Suprapubic skin (tissue), 4 donors: ENCODE results near the gene RAPGEF4. TPM values are rescaled to one million over a fixed set of nuclear protein-coding genes. Genes with fewer than 3 reads are reported as not detected.

Experiments
- DNase-seq, 2 donors: peaks; one replicate each; pipeline ENCODE4 v3.0.0-alpha.2; 2019; ENCODE audit warnings: low spot score in 2 of 2
- H3K27ac ChIP-seq: fragments of 200-600 bp; sonication (generic); one replicate; pipeline ENCODE4 v1.5.1; 2019
- H3K27me3 ChIP-seq: fragments of 200-600 bp; sonication (generic); one replicate; pipeline ENCODE4 v1.5.1; 2019
- H3K36me3 ChIP-seq: fragments of 200-600 bp; sonication (generic); one replicate; pipeline ENCODE4 v1.5.1; 2019
- H3K4me1 ChIP-seq: fragments of 200-600 bp; sonication (generic); one replicate; pipeline ENCODE4 v1.5.1; 2019
- H3K4me3 ChIP-seq: fragments of 200-600 bp; sonication (generic); one replicate; pipeline ENCODE4 v1.5.1; 2019; ENCODE audit warnings: mild to moderate bottlenecking
- H3K9me3 ChIP-seq: fragments of 200-600 bp; sonication (generic); one replicate; pipeline ENCODE4 v1.5.1; 2019
- CTCF ChIP-seq, 2 donors: fragments of 200-600 bp in 1 of 2; fragments of 450-650 bp in 1 of 2; sonication (generic) in 1 of 2; IDR thresholded peaks; one replicate each; pipeline ENCODE4 v1.5.1; 2016 to 2019; ENCODE audit warnings: antibody characterized with exemption in 2 of 2, mild to moderate bottlenecking in 1 of 2, moderate library complexity in 1 of 2
- EP300 ChIP-seq: sonication (generic); formaldehyde crosslinking; IDR thresholded peaks from one replicate; pipeline ENCODE4 v1.6.1; 2017; ENCODE audit warnings: antibody characterized with exemption
- POLR2A ChIP-seq, 2 donors: fragments of 450-650 bp; IDR thresholded peaks; one replicate each; pipeline ENCODE4 v1.6.1; 2017; ENCODE audit warnings: antibody characterized with exemption in 2 of 2, mild to moderate bottlenecking in 2 of 2, moderate library complexity in 2 of 2
- POLR2AphosphoS5 ChIP-seq, 3 donors: sonication (generic); formaldehyde crosslinking; IDR thresholded peaks; one replicate each; pipeline ENCODE4 v1.6.1; 2017; ENCODE audit warnings: antibody characterized with exemption in 3 of 3
- WGBS: methylation state at CpG from one replicate; pipeline ENCODE4 v1.1.5; 2018; 5-methylcytosine and 5-hydroxymethylcytosine counted together
- total RNA-seq, 4 donors: library from RNA; depleted of rRNA; stranded (reverse); fragments of >200 nt; gene quantifications; one replicate each; pipeline ENCODE4 v1.1.0, GENCODE V29; 2016

RAPGEF4 gene
- total RNA-seq, 4 donors from 2014 or later = 19.9 to 49.5 (median 27.5) TPM

GRCh38 chr2:173026479-173026878 is 290.8 kb downstream of the RAPGEF4 start:
- DNase-seq = no peak
- H3K9me3 ChIP-seq = no peaks in the 10 kb centered on the region
- TF ChIP-seq POLR2AphosphoS5 (IDR thresholded peaks at IDR 0.05) (no peak), CTCF (IDR thresholded peaks at IDR 0.05) (no peak), EP300 (no peak), POLR2A (IDR thresholded peaks at IDR 0.05) (no peak)
- no peak overlapping the region for H3K27ac ChIP-seq
- H3K4me3 ChIP-seq = no peak overlapping the region
- WGBS = 83% methylated on average over 1 of the region's 1 CpG
- H3K27me3 ChIP-seq = no peaks in the 10 kb centered on the region
- H3K4me1 ChIP-seq = peaks cover 12% of the 10 kb centered on the region
- H3K36me3 ChIP-seq = no peaks in the 10 kb centered on the region

GRCh38 chr2:173027181-173028128 is 291.8 kb downstream of the RAPGEF4 start:
- WGBS = 20% methylated on average over 8 of the region's 8 CpGs
- peak; percentile 91 to 92 for DNase-seq
- H3K27ac ChIP-seq = peak overlapping the region; percentile 10

GRCh38 chr2:173028141-173028540 is 292.5 kb downstream of the RAPGEF4 start:
- TF ChIP-seq POLR2A (IDR thresholded peaks at IDR 0.05) (no peak), CTCF (IDR thresholded peaks at IDR 0.05) (no peak)

More at GRCh38 chr2:173027181-173028128, 291.8 kb downstream of the RAPGEF4 start:
- peaks cover 12% of the 10 kb centered on the region for H3K4me1 ChIP-seq
- TF ChIP-seq EP300 (no peak), CTCF (IDR thresholded peaks at IDR 0.05) (peak; percentile 85 to 98)
- no peak overlapping the region for H3K4me3 ChIP-seq
- no peaks in the 10 kb centered on the region for H3K36me3 ChIP-seq
- no peaks in the 10 kb centered on the region for H3K9me3 ChIP-seq
- no peaks in the 10 kb centered on the region for H3K27me3 ChIP-seq

DNA sequence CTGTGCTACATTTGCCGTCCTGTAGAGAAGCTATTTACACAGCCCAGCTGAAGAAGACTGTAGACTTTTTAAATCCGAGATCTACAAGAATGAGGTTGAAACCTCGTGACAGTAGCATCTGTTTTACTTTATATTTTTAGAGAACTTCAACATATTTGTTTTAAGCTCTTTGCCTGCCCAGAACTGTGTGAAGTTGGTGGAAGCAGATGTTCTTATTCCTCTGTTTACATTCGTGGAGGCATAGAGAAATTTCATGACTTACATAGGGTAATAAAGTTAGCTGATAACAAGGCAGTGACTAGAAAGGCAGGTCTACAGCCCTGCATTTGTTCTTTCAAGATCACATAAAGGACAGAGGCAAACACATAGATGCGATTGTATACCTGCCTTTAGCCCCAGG is 293.0 kb downstream of the RAPGEF4 start:
- Histone ChIP-seq H3K36me3 (no peaks in the 10 kb centered on the region), H3K27ac (no peak overlapping the region), H3K4me1 (peaks cover 12% of the 10 kb centered on the region), H3K27me3 (no peaks in the 10 kb centered on the region), H3K4me3 (no peak overlapping the region), H3K9me3 (no peaks in the 10 kb centered on the region)
- TF ChIP-seq EP300 = no peak
- DNase-seq = no peak
- 67% methylated on average over 5 of the region's 5 CpGs for WGBS

More at GRCh38 chr2:173028141-173028540, 292.5 kb downstream of the RAPGEF4 start:
- no peak for DNase-seq
- 68% methylated on average over 1 of the region's 1 CpG for WGBS
- Histone ChIP-seq H3K36me3 (no peaks in the 10 kb centered on the region), H3K9me3 (no peaks in the 10 kb centered on the region), H3K4me3 (no peak overlapping the region), H3K27ac (peak overlapping the region; percentile 10), H3K4me1 (peaks cover 12% of the 10 kb centered on the region), H3K27me3 (no peaks in the 10 kb centered on the region)

GRCh38 chr2:173030561-173031490 is 295.2 kb downstream of the RAPGEF4 start:
- Histone ChIP-seq H3K36me3 (no peaks in the 10 kb centered on the region), H3K27ac (no peak overlapping the region)
- 78% methylated on average over 9 of the region's 9 CpGs for WGBS

More at GRCh38 chr2:173030561-173031490, 295.2 kb downstream of the RAPGEF4 start:
- Histone ChIP-seq H3K27me3 (no peaks in the 10 kb centered on the region), H3K9me3 (no peaks in the 10 kb centered on the region), H3K4me1 (peaks cover 12% of the 10 kb centered on the region), H3K4me3 (no peak overlapping the region)
- TF ChIP-seq POLR2AphosphoS5 (IDR thresholded peaks at IDR 0.05) = no peak
- no peak for TF ChIP-seq CTCF (IDR thresholded peaks at IDR 0.05)
- no peak for TF ChIP-seq POLR2A (IDR thresholded peaks at IDR 0.05)
- TF ChIP-seq EP300 = no peak
- no peak for DNase-seq
